ENCODE results near the gene LAMC1. TPM values are rescaled to one million over a fixed set of nuclear protein-coding genes. Genes with fewer than 3 reads are reported as not detected.

LAMC1 gene
- total RNA-seq, 1 donor from 2014 or later, result 428 TPM

DNA sequence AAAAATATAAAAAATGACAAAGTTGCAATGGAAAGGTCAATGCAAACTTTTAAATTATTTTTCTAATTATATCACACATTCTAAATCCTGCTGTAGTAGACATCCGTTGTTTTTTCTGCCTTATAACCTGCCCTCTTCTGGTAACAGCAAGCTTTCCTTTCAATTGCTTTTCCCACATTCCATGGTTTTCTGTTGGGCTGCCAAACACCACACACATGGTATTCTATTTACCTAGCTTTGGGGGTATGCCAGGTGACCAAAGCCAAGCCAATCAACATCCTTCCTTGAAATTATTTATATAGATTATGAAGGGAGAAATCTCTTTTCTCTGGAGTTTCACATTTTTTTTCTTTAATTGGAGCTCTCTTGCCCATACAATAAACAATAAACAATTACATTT lies 3.4 kb upstream of the LAMC1 start:
- peak; percentile 73 for DNase-seq (ENCODE audit: low read depth, low spot score)

GRCh38 chr1:183021405-183022201 lies 1.6 kb upstream of the LAMC1 start:
- no peak for DNase-seq (ENCODE audit: low read depth, low spot score)

DNA sequence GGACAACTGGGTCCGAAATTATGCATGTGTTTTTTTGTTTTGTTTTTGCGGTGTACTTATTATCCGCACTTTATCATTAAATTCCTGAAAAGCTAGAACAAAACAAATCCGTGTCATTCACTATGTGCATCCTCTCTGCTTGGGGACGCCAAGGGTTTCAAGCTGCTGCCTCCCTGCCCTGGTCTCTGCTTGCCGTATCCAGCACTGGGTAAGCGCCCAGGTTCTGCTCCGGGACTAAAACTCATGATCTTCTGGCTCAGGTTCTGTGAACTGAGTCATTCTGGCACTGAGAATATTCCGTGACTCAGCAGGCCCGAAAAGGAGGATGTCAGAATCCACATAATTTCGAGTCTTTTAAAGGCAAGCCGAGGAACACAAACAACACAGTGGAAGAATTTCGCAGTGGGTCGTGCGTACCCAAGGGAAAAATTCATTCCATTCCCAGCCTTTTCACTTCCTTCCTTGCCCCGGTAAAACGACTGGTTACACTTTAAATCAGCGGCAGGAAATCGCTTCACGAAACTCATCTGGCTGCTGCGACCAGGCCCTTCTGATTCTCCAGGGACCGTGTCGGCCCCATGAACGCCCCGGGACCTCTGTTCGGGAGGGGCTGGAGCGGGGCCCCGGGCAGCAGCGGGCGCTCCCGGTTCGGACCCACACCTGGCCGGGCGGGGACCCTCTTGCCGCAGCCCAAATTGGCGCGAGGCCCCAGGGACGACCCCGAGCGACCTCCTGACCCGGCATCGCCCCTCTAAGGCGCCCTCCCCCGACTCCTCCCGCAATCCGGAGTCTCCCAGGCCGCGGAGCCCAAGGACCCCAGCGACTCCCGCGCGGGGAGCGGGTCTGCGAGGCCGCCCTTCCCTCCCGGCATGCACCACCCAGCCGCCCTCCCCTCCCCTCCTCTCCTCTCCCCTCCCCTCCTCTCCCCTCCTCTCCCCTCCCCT lies 746 bp upstream of the LAMC1 start:
- peak; percentile 94 for DNase-seq (ENCODE audit: low read depth, low spot score)

GRCh38 chr1:183023601-183024316 lies 539 bp downstream of the LAMC1 start:
- DNase-seq (ENCODE audit: low read depth, low spot score), result no peak

DNA sequence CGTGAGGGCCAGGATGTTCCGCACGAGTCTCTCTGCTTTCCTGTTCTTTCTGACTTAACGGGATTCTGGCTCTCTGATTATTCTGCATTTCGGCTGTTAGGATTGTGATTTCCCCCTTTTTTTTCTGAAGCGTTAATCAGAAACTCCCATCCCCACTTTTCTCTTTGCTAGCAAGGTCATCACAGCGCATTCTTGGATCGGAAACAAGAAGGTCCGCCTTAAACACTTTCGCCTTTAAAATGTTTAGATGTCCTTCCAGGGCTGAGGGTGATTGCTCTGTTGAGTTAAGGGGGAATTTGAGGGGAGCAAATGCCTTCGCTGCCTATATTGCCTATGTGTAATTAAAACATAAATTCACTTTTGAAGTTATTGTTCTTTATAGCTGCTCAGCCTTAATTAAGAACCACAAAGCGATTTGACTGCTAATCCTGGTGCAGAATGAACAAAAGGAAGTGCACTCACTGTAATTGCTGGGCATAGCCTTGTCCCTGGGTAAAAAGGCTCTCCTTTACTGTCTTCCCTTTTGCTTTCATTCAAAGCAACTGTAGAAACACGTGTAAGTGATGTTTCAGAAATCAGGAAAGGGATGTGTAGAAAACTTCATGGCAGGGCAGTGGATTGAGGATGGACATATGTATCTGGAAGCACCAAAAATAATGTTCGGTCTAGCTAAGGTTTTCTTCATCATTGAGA lies 1.2 kb downstream of the LAMC1 start:
- no peak for DNase-seq (ENCODE audit: low read depth, low spot score)

DNA sequence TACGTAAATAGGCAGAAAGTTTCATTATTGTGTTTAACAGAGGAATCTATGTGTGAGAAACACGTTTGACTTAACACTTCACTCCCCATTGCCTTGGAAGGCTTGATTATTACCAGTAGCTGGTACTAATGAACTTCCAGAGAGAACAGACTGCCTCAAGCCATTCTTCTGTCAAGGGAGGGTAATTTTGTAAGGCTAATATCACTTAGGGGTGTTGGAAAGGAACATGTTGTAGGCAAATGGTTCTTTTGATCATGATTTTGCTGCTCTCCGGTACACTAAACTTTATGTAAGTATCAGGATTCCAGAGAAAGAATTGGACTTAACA lies 1.8 kb downstream of the LAMC1 start:
- DNase-seq (ENCODE audit: low read depth, low spot score), result no peak

DNA sequence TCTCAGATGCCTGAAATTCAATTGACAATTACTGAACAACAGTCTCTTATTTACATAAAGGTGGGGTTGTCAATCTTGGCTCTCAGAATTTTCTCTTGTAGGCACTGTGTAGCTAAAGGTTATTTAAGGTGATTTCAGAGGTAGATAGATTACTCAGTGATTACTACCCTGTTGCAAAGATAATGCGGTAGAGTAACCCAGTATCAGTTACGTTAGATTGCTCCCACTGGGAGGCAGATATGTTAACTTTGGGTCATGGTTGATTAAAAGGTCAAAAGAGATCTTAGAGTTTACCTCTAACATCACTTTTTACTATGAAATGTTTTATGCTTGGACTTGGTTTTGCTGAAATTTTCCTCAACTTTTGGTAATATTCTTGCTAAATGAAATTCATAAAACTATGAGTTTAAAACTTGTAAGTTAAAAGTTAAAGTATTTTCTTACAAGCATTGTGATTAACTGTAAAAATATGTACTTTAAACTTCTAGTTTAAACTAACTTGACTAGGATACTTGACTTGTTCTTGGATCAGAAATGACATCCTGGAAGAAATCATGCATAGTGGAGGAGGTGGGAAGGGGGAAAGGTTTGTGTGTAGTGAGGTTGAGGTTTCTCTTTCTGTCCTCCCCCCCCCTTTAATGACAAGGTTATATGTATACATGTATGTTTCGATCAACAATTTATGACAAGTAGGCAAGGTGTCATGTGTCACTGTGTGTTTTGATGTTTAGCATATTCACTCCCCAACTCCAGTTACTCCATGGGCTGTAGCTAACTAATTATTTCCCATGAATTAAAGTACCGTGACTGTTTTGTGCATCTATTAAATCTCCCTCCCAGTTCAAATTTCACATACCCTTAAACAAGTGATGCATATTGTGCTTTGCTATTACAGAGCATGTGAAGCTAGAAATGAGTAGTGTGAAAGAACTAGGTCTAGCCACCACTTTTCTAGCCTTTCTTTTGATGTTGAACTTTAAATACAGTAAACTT lies 2.9 kb downstream of the LAMC1 start:
- no peak for DNase-seq (ENCODE audit: low read depth, low spot score)

- no peak for DNase-seq (ENCODE audit: low read depth, low spot score)
These were observed 3.8 kb downstream of the LAMC1 start for GRCh38 chr1:183027031-183027430.

DNA sequence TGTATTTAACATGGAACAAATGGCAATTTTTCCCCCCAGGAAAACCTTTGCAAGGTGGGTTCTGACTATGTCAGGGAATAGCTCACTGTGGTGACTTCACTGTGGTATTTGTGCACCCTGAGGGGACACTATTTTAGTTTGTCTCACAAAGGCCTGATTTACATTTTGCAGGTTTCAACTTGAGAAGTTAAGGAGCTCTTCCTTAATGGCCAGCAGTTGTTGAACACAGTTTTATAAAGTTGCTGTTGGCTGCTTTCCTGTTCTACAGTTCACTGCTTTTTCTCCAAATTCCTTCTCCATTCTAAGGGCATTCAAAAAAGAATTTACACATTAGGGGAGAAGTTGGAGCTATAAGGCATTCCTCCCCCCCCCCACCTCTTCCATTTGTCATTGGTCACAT lies 4.6 kb downstream of the LAMC1 start:
- DNase-seq (ENCODE audit: low read depth, low spot score), result no peak

DNA sequence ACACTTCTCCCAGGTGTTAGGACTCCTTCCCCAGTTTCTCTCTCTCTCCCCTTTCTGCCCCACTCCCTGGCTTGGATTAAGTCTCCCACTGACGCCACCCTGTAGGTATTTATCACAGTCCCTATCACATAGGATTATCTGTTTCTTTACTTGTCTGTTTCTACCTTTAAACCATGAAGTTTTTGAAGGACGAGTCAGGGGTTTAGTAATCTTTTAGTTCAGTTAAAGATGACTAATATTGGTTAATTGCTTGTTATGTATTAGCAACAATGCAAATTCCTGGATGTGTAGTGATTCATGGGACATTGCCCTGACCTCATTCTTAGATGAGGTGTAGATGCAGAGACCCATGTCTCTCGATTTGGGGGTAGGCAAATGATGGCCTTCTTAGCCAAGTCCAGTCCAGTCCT lies 6.4 kb downstream of the LAMC1 start:
- no peak for DNase-seq (ENCODE audit: low read depth, low spot score)

- DNase-seq (ENCODE audit: low read depth, low spot score), result no peak
These were observed 6.8 kb downstream of the LAMC1 start for GRCh38 chr1:183030053-183030452.

DNA sequence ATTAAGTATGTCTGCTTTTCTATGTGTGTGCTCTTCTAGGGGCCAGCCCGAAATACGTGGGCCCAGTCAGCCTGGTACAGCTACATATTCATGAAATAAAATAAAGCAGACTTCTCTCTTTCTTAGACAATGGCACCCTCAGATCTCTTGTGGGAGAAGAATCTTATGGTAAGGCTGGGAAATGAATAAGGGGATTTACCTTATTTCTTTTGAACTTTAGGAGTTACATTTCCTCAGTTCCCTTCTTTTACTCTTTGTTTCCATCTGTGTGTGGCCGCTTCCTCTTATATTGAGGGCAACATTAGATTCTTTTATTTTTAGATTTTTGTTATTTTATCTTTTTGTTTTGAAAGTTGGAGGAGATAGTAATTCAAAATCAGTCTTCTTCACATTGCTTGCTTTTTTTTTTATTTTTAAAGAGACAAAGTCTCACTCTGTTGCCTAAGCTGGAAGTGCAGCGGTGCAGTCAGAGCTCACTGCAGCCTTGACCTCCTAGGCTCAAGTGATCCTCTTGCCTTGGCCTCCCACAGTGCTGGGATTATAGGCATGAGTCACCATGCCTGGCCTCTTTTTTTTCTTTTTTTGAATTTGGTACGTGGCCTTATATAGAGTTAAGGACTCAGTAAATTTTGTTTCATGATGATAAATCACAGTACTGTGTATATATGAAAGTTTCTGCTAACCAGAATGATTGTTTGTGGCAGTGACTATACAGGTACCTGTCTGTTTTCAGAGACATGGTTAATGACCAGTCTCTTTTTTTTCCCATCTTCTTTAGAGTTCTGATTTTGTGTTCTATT lies 9.1 kb downstream of the LAMC1 start:
- DNase-seq (ENCODE audit: low read depth, low spot score), result no peak

GRCh38 chr1:183033205-183033604 lies 10.0 kb downstream of the LAMC1 start:
- DNase-seq (ENCODE audit: low read depth, low spot score), result no peak

DNA sequence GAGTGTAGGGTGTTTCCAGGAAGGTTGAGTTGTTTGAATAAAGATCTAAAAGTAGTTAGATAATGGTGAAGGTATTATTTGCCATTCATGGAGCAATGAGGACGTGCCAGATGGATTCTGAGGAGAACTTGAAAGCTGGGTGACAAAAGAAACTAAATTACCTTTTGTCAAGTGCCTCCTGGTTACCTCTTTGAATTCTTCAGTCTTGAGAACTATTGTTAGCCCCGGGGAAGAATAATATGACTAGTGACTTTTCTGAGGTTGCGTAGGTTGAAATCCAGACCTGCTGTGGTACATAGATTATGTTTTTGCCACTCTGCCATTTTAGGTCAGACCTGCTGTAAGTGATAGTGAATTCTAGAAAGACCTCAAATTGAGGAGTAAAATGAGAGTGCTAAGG lies 11.5 kb downstream of the LAMC1 start:
- no peak for DNase-seq (ENCODE audit: low read depth, low spot score)

DNA sequence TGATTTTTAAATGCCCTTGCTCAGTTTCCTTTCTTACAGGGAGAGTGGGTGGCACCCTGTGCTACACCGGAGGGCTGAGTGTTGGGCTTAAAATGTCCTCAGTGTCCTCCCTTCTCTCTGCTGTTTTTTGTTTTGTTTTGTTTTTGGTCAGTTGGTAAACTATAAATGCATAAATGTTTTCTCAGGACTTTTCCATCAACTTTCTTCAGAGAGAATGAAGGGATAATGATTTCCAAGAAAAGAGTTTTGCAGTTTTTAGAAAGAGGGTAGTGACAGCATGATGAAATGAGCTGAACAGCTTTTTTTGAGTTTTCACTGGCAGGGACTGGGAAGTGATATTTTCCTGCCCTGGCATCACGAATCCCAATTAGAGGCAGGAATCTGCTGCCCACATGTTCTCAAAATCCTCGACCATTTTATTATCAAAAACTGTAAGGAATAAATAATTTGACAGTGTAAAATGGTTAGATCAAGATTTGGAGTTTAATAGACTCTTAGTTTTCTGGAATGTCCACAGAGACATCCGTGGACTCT lies 15.2 kb downstream of the LAMC1 start:
- no peak for DNase-seq (ENCODE audit: low read depth, low spot score)

DNA sequence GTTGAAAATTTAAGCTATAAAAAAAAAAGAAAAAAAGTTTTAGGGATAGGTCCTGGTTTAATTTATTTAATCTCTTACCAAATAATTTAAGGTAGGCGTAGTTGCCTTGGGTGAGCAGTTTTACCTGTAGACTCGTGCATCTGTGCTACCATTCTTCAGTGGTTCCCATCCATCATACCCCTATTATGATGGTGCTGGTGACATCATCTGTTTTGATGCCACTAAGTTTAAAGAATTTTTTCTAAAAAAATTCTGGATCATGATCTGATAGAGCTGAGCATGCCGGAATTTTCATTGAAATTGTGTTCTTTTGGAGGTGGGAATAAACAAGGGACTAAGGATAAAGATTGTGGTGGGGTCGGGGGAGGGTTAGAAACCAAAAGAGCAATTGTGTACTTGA lies 15.7 kb downstream of the LAMC1 start:
- DNase-seq (ENCODE audit: low read depth, low spot score), result no peak

GRCh38 chr1:183039330-183039729 lies 16.1 kb downstream of the LAMC1 start:
- no peak for DNase-seq (ENCODE audit: low read depth, low spot score)

DNA sequence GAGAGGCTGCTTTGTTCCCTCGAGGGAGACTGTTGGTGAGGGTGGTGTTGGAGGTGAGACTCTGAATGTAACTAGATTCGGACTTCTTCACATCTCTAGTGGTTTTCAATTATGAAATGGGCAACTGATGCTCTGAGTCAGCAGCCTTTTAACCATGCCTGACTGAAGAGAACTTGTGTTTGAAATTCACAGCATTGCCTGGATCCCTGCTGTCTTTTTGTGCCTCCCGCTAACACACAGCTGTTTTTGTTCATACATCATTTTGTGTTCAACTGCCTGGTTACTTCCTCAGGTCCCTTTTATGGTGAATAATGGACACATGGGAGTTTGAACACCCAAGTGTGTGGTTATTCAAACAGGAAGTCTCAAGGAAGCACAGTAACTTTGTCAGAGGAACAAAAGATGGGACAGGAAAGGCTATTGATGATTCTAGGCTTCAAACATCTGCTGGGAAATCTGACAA lies 16.8 kb downstream of the LAMC1 start:
- DNase-seq (ENCODE audit: low read depth, low spot score), result peak; percentile 67

- DNase-seq (ENCODE audit: low read depth, low spot score), result no peak
These were observed 17.3 kb downstream of the LAMC1 start for GRCh38 chr1:183040547-183040971.

Measured in pulmonary artery endothelial cell (primary cell).